ENCODE results near the gene DIAPH2.

Gene DIAPH2

GRCh38 chrX:96982161-96982560, 297.5 kb downstream of the DIAPH2 start:
- no peak for DNase-seq

DNA sequence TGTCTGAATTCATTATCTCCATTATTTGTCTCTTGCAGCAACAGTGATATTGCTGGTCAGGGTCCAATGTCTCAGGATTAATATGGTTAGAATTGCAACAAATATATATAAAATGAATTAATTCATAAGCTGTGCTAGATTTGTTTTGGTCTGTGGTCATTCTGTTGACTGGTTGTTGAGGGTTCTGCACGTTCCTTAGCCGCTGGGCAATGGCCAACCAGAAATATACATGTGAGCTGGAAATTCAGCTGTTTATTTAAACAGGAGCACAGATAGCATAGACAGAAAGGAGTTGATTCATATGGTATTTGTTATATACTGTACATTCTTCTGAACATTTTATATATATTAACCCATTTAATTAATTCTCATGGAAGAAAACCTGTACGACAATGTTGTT, 299.9 kb downstream of the DIAPH2 start:
- no peak for DNase-seq

GRCh38 chrX:96985046-96985445, 300.4 kb downstream of the DIAPH2 start:
- DNase-seq = no peak

DNA sequence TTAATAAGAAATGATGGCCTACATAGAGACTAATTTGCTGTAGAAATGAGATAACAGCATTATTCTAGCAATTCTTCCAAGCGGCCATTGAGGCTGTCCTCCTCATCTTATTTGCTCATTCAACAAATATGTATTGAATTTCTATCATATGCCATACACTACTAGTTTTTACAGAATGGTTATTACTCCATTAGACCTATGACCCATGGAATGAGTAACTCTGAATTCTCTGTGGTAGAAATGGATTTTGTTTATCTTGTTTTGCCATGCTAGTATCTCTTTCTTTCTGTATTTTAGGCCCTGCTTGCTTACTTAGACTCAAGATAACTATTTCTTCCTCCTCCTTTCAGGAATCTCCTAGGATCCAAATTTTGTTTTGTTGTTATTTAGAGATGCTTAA, 302.6 kb downstream of the DIAPH2 start:
- DNase-seq = no peak

DNA sequence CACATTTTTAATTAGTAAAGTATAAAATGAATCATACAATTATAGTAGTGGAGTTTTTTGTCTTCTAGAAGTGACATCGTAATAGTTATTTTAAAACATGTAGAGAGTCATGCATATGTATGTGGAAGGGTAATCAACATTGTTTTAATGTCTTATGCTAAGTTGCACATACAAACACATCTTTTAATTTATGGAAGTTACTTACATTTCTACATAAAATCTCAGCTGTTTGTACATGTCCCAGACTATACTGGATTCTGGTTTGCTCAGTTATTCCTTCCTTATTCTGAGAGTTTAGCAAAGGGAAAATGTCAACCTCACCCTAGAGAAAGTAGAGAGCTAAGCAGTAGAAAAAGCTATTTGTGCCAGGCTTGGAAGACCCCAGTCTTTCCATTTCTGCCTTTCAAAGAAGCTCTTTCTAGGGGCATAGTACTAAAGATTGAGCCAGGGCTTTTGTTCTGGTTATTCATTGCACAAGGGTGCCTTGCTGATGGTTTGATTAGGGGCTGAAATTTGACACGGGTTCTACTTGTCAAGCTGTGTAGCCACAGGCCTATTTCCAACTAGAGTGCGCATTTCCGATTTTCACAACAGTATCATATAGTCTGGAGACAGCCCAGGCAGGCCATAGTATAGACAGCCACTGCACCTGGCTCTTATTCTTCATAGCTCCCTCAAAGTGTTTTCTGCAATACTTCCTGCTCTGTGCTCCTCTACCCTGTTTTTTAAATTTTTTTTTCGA, 305.4 kb downstream of the DIAPH2 start:
- no peak for DNase-seq

GRCh38 chrX:96994093-96994492, 309.5 kb downstream of the DIAPH2 start:
- no peak for DNase-seq

DNA sequence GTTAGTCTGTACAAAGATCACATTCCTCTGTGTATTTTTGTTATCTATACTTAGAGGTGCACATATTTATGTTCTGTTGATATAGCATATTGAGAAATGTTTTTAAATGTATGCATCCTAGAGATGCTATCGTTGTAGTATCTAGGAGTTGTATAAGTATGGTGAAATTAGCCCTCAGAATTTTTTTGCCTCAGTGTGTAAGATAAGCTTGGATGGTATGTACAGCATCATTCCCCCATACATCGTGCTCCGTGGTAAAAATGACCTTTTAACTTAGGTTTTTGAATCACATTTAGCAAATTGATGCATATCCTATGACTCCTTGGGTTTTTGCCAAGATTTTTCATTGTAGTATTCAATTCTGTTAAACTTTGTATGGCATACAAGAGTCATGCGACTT, 312.6 kb downstream of the DIAPH2 start:
- no peak for DNase-seq

DNA sequence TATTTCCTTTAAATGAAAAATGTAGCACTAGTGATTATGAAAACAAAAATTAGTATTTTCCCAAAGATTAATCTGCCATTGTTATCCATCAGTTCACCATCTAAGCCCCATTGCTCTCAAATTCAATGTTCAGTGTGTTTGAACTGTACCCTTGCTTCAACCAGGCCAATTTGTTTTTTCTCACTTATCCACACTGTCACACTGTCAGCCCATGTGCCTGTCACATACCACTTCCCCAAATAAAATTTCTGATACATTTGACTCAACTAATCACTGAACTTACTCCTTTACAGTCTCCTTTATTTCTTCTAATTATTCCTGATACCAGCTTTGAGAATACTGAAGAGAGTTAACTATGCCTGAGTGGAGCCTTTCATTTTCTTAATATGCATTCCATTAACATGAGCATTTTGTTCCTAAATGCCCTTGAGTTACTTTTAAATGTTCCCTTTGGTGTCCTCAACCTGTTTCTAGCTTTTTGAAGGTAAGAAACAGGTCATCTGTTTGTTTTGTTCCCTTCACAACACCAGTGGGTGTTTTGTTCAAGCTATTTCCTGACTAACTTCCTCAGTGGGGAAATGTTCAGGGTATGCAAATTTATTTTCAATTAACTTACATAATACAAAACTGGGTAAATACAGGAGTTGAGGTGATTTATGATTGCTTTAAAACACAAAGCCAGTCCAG, 316.2 kb downstream of the DIAPH2 start:
- DNase-seq = no peak

- DNase-seq = no peak
Measured at GRCh38 chrX:97006167-97006566, 321.5 kb downstream of the DIAPH2 start.

- DNase-seq = no peak
Measured at GRCh38 chrX:97009391-97009790, 324.7 kb downstream of the DIAPH2 start.

- no peak for DNase-seq
Measured at GRCh38 chrX:97011540-97011939, 326.9 kb downstream of the DIAPH2 start.

GRCh38 chrX:97016106-97016505, 331.5 kb downstream of the DIAPH2 start:
- DNase-seq = no peak

DNA sequence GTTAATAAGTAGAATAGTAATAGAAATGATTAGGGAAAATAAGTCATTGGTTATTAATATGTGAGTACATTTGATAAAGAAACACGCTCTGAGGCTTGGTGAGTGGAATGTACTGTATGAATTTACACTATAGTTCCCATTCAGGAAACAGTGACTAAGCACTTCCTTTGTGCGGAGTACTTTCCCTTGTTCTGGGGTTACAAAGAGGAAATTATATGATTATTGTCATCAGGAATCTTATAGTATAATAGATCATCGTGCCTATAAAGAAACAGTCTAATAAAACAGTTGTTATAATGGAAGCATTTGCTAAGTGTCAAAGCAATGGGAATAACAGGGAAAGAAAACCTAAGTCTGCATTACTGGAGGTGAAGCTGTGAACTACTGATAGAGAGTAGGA, 337.0 kb downstream of the DIAPH2 start:
- no peak for DNase-seq

DNA sequence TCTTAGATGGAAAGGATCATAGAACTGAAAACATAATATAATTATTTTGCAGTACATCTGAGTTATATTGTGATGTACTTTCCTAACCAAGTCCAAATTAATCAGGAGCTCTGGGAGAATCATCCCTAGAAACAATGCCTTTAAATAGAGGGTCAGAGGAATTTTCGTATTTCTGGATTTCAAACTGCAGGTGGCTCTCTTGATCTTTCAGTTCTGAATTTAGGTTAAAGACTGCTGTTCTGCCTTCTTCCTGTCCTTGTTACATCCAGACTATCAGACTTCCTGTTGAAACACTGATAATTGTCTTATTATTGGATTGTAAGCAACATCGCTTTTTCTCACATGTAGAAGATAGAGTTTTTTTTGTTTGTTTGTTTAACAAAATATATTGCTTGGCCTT, 341.8 kb downstream of the DIAPH2 start:
- DNase-seq = no peak

- no peak for DNase-seq
Measured at GRCh38 chrX:97027384-97027922, 342.8 kb downstream of the DIAPH2 start.

DNA sequence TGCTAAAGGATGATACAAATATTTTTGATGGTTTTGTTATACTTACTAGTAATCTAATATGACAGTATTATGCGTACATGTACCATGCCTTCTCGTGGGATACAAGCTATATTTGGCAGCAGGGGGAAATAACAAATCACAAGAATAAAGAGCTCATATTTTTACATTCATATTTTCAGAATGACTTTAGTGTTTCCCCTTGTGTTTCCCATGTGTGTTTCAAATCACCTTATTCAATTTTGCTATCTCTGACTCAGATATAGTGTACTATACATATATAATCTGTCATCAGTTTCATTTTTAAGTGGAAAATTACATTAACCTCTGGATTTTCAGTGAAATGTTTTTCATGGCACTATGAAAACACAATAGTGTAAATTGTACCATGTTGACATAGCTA, 345.8 kb downstream of the DIAPH2 start:
- DNase-seq = no peak

GRCh38 chrX:97030947-97031346, 346.3 kb downstream of the DIAPH2 start:
- DNase-seq = no peak

DNA sequence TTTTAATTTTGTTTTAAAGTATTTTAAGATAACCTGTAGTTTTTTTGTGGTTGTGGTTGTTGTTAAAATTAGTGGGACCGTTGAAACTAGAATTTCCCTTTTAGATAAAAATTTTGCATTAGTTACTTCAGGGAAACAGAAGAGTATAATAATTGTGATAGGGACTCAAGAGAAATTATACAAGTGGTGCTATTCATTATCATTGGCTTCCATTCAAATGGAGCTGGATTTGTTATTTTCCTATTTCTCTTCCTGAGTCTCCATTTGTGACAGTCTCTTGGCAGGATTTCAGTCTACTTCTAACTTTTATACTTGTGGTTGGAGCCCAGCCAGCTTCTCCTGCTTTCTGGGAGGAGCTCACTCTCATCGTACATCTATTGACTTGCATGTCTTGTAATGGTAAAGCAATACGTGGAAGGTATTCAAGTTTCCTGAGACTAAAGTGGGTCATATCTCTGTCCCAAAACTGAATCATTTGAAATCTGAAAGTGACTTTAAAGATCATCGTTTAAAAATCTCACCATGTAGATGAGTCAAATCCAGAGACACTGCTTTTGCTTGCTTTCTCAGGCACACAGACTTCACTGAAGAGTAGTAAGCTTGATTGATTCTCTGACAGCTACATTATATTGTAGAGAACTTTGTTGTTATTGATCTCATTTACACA, 354.9 kb downstream of the DIAPH2 start:
- DNase-seq = no peak

DNA sequence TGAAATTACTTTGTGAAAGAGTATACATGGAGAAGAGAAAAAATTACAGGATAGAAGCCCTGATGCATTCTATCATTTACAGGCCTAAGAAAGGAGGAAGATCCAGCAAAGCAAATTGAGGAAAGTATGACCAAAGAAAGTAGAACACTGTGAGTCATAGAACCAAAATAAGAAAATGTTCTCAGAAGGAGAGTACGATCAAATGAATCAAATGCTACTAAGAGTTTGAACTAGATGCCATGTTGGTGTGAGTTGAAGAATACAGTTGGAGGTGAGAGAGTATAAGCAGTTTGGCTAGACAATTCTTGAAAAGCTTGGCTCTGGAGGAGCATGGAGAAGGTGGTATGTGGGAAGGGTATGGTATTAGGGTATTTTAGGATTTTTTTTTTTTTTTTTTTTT, 360.8 kb downstream of the DIAPH2 start:
- no peak for DNase-seq

GRCh38 chrX:97046867-97047266, 362.2 kb downstream of the DIAPH2 start:
- no peak for DNase-seq

GRCh38 chrX:97050392-97050791, 365.8 kb downstream of the DIAPH2 start:
- no peak for DNase-seq

GRCh38 chrX:97057349-97057909, 372.8 kb downstream of the DIAPH2 start:
- no peak for DNase-seq

- no peak for DNase-seq
Measured at GRCh38 chrX:97060020-97060419, 375.4 kb downstream of the DIAPH2 start.

DNA sequence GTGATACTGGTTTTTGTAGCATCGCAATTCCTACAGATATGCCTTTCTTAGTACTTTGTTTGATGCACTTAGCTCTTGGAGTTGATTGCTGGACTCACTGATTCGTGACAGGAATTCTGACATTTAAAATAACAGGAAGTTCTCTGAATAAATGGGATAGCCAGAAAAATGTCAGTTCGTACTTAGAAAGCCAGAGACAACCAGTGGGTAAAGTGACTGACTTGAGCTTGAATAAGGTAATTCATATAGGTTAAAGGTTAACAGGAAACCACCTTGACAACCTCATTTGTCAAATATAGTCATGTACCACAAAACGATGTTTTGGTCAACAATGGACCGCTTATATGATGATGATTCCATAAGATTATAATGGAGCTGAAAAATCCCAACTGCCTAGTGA, 380.4 kb downstream of the DIAPH2 start:
- DNase-seq = no peak

Data from activated gamma-delta T cell treated with Interleukin-2 at 50 U/mL for 16 hours (primary cell).